MM.1S (cell line): Measurements from ENCODE around the gene CTTN.

Experiments used
- CTCF ChIP-seq: fragments of 300-600 bp; sonication (generic); IDR thresholded peaks from 2 replicates; pipeline ENCODE4 v1.5.1; 2016; ENCODE audit warnings: antibody characterized with exemption, low read length, mixed read lengths
- EZH2phosphoT487 ChIP-seq: fragments of 300-600 bp; sonication (generic); IDR thresholded peaks from 2 replicates; pipeline ENCODE4 v1.6.1; 2018; ENCODE audit warnings: antibody characterized with exemption, low read length

GRCh38 chr11:70402685-70403084 lies 4.4 kb downstream of the CTTN start:
- TF ChIP-seq CTCF (no peak), EZH2phosphoT487 (no peak)
